ENCODE measurements around the gene FAM13A.

Gene FAM13A

GRCh38 chr4:88697141-88697540 is 359.8 kb downstream of the FAM13A start:
- Histone ChIP-seq H3K4me1 (ENCODE audit: control insufficient read depth, insufficient read depth, low read length) (no peaks in the 10 kb centered on the region), H3K36me3 (ENCODE audit: control insufficient read depth in 2 of 2, insufficient read depth in 1 of 2, low read length in 2 of 2) (no peaks in the 10 kb centered on the region), H3K27ac (ENCODE audit: extremely low read depth, low read depth, low read length) (no peak overlapping the region), H3K9me3 (ENCODE audit: control insufficient read depth, insufficient read depth, low read depth, low read length) (no peaks in the 10 kb centered on the region), H3K4me3 (ENCODE audit: low read depth, low read length) (no peak overlapping the region)
- ChIA-PET CTCF (no interaction called here), POLR2A (no interaction called here)
- TF ChIP-seq ZNF561 (tag by site-specific recombination; IDR thresholded peaks at IDR 0.05; ENCODE audit: borderline replicate concordance) = no peak
- TF ChIP-seq ZNF513 (tag by site-specific recombination; IDR thresholded peaks at IDR 0.05) = peak; percentile 55; the same call in 1 of the 2 replicates

GRCh38 chr4:88696630-88697029 is 360.4 kb downstream of the FAM13A start:
- ChIA-PET POLR2A (no interaction called here), CTCF (no interaction called here)
- no peaks in the 10 kb centered on the region for H3K9me3 ChIP-seq (ENCODE audit: control insufficient read depth, insufficient read depth, low read depth, low read length)
- H3K36me3 ChIP-seq (ENCODE audit: control insufficient read depth in 2 of 2, insufficient read depth in 1 of 2, low read length in 2 of 2) = no peaks in the 10 kb centered on the region
- no peak overlapping the region for H3K27ac ChIP-seq (ENCODE audit: extremely low read depth, low read depth, low read length)
- TF ChIP-seq ZNF311 (tag by site-specific recombination; IDR thresholded peaks at IDR 0.05; ENCODE audit: borderline replicate concordance) (no peak), KLF10 (tag by site-specific recombination; IDR thresholded peaks at IDR 0.05) (no peak), CTCF (tag by site-specific recombination; IDR thresholded peaks at IDR 0.05) (no peak), ZNF548 (tag by site-specific recombination; IDR thresholded peaks at IDR 0.05) (no peak), ZNF433 (tag by site-specific recombination; IDR thresholded peaks at IDR 0.05; ENCODE audit: low read depth) (no peak), ZNF37A (tag by site-specific recombination; IDR thresholded peaks at IDR 0.05) (no peak), SCRT1 (tag by site-specific recombination; IDR thresholded peaks at IDR 0.05; ENCODE audit: borderline replicate concordance) (no peak), ZNF76 (tag by site-specific recombination; IDR thresholded peaks at IDR 0.05; ENCODE audit: borderline replicate concordance, low read depth) (no peak), ZNF596 (tag by site-specific recombination; IDR thresholded peaks at IDR 0.05) (no peak), ZNF214 (tag by site-specific recombination; IDR thresholded peaks at IDR 0.05; ENCODE audit: borderline replicate concordance) (no peak), ZNF362 (tag by site-specific recombination; IDR thresholded peaks at IDR 0.05) (no peak), ZNF449 (tag by site-specific recombination; IDR thresholded peaks at IDR 0.05) (no peak), PRDM6 (tag by site-specific recombination; IDR thresholded peaks at IDR 0.05) (no peak), ZNF692 (tag by site-specific recombination; IDR thresholded peaks at IDR 0.05) (no peak)
- no peaks in the 10 kb centered on the region for H3K4me1 ChIP-seq (ENCODE audit: control insufficient read depth, insufficient read depth, low read length)
- no peak overlapping the region for H3K4me3 ChIP-seq (ENCODE audit: low read depth, low read length)
